K562 (cell line): ENCODE measurements around the gene RNF222. TPM values are rescaled to one million over a fixed set of nuclear protein-coding genes. Genes with fewer than 3 reads are reported as not detected.

Experiments
- ATAC-seq: fragments of 200-7000 bp; cut with Tn5 transposase; 3 replicates; pipeline ENCODE4 v1.9.1; 2020; ENCODE audit warnings: moderate library complexity
- BruUV-seq: library from RNA; stranded (reverse); fragments of 400-500 nt; replicated peaks from 2 replicates; lab custom pipeline; 2021; lab: Mats Ljungman, UMichigan
- CTCF ChIA-PET: fragments of 300-600 bp; formaldehyde crosslinking; extraction: SDS; loops from one replicate; lab custom pipeline; 2021; ENCODE audit warnings: low intra/inter-chr PET ratio; lab: Yijun Ruan, JAX
- POLR2A ChIA-PET: fragments of 300-600, 350-650 bp; sonication (Branson Sonifier 250); formaldehyde crosslinking; extraction: SDS; loops from one replicate; lab custom pipeline; 2021; ENCODE audit warnings: antibody characterized with exemption, inconsistent platforms; lab: Yijun Ruan, JAX
- DNase-seq, 4 experiments: peaks; one replicate each; pipeline versions ENCODE4 v3.0.0 to v3.0.0-alpha.2; 2011 to 2018; ENCODE audit warnings: low spot score in 3 of 4, mixed read lengths in 3 of 4; ENCODE audit errors: extremely low read depth in 1 of 4
- FAIRE-seq: peaks from 2 replicates; lab custom pipeline; 2011; peaks lifted over from hg19 to GRCh38; lab: Jason Lieb, UNC
- H2AFZ ChIP-seq: 2 replicates; pipeline ENCODE4 v1.6.0; 2011; ENCODE audit warnings: low read depth, low read length, control low read depth, inconsistent platforms
- H3K27ac ChIP-seq: fragments of 200-600 bp; 3 replicates; pipeline ENCODE4 v1.8.0; 2011; ENCODE audit warnings: low read depth, mild to moderate bottlenecking, control low read depth, inconsistent platforms, low read length, moderate library complexity, mixed read lengths; ENCODE audit errors: extremely low read depth
- H3K27me3 ChIP-seq, 2 experiments: fragments of 300-600 bp in 1 of 2; 2 replicates in 1 of 2; 3 replicates in 1 of 2; pipeline versions ENCODE4 v1.6.0 to v1.8.0; 2011; ENCODE audit warnings: inconsistent platforms in 2 of 2, low read length in 2 of 2, mild to moderate bottlenecking in 1 of 2, mixed read lengths in 1 of 2, moderate library complexity in 1 of 2; ENCODE audit not compliant: control insufficient read depth in 2 of 2, insufficient read depth in 2 of 2
- H3K36me3 ChIP-seq: fragments of 300-600 bp; 3 replicates; pipeline ENCODE4 v1.8.0; 2011; ENCODE audit warnings: mild to moderate bottlenecking, low read length, inconsistent platforms; ENCODE audit not compliant: control insufficient read depth, insufficient read depth
- H3K4me1 ChIP-seq, 2 experiments: fragments of 200-600 bp in 1 of 2; replicated peaks in 1 of 2; 2 replicates in 1 of 2; 3 replicates in 1 of 2; pipeline versions ENCODE4 v1.5.1 to v1.8.0; 2011; ENCODE audit warnings: inconsistent platforms in 2 of 2, low read length in 2 of 2, mild to moderate bottlenecking in 1 of 2, mixed read lengths in 1 of 2, moderate library complexity in 1 of 2; ENCODE audit not compliant: control insufficient read depth in 2 of 2, insufficient read depth in 2 of 2
- H3K4me2 ChIP-seq: 2 replicates; pipeline ENCODE4 v1.6.1; 2011; ENCODE audit warnings: low read length, control low read depth, inconsistent platforms, mixed read lengths; ENCODE audit not compliant: insufficient read depth
- H3K4me3 ChIP-seq: fragments of 200-600 bp; sonication (generic), shearing (Covaris generic); 2 replicates; pipeline ENCODE4 v1.5.1; 2016; ENCODE audit warnings: control low read depth, inconsistent platforms
- H3K79me2 ChIP-seq: fragments of 200-600 bp; 3 replicates; pipeline ENCODE4 v1.8.0; 2011; ENCODE audit warnings: low read length, inconsistent platforms; ENCODE audit not compliant: control insufficient read depth, insufficient read depth
- H3K9ac ChIP-seq, 2 experiments: 2 replicates each; pipeline versions ENCODE4 v1.6.0 to v1.6.1; 2011; ENCODE audit warnings: low read depth in 2 of 2, low read length in 2 of 2, control low read depth in 1 of 2, inconsistent platforms in 1 of 2, mild to moderate bottlenecking in 1 of 2, mixed read lengths in 1 of 2; ENCODE audit not compliant: insufficient read depth in 1 of 2
- H3K9me1 ChIP-seq: one replicate; pipeline ENCODE4 v1.6.0; 2011; ENCODE audit warnings: inconsistent platforms, mild to moderate bottlenecking, low read length, moderate library complexity; ENCODE audit not compliant: control insufficient read depth, insufficient read depth
- H3K9me3 ChIP-seq: replicated peaks from 2 replicates; pipeline ENCODE4 v1.5.1; 2011; ENCODE audit warnings: low read depth, low read length, inconsistent platforms; ENCODE audit not compliant: control insufficient read depth, insufficient read depth
- H4K20me1 ChIP-seq: replicated peaks from 2 replicates; pipeline ENCODE4 v1.6.1; 2011; ENCODE audit warnings: low read length, inconsistent platforms, mixed read lengths; ENCODE audit not compliant: control insufficient read depth, insufficient read depth
- HNRNPH1 ChIP-seq: fragments of 200-400 bp; formaldehyde crosslinking; optimal IDR thresholded peaks from 2 replicates; pipeline ENCODE3; 2017; ENCODE audit warnings: low read depth, mild to moderate bottlenecking, low read length, moderate library complexity
- KLF1 ChIP-seq: fragments of 450-650 bp; IDR thresholded peaks from 2 replicates; pipeline ENCODE4 v1.6.1; 2016; ENCODE audit warnings: missing genetic modification characterization, missing compliant biosample characterization
- NCOA4 ChIP-seq: fragments of 450-650 bp; IDR thresholded peaks from 2 replicates; pipeline ENCODE4 v1.6.1; 2018; ENCODE audit warnings: mild to moderate bottlenecking; ENCODE audit not compliant: partially characterized antibody
- PHB ChIP-seq: fragments of 250-450 bp; sonication (Bioruptor Pico); IDR thresholded peaks from 2 replicates; pipeline ENCODE4 v1.5.0; 2021
- POU5F1 ChIP-seq: fragments of 150-350 bp; IDR thresholded peaks from 2 replicates; pipeline ENCODE4 v1.6.1; 2014; ENCODE audit warnings: borderline replicate concordance, low read length, low read depth, mild to moderate bottlenecking; ENCODE audit not compliant: partially characterized antibody
- RHOXF2B ChIP-seq: fragments of 250-450 bp; sonication (Bioruptor Pico); conservative IDR thresholded peaks from 2 replicates; pipeline ENCODE4 v1.5.1; 2021
- STAT5B ChIP-seq: fragments of 250-450 bp; sonication (Bioruptor Pico); IDR thresholded peaks from 2 replicates; pipeline ENCODE4 v1.8.0; 2021; ENCODE audit warnings: mild to moderate bottlenecking, inconsistent platforms
- WGBS: fragments of 100-300 bp; shearing (Covaris generic); methylation state at CpG from one replicate; pipeline ENCODE4 v1.1.6; 2016; ENCODE audit warnings: low coverage, mixed read lengths; ENCODE audit not compliant: insufficient coverage; ENCODE audit errors: missing lambda C conversion rate; 5-methylcytosine and 5-hydroxymethylcytosine counted together
- in situ Hi-C: fragments of 300-500 bp; cut with MboI; formaldehyde crosslinking; loops from 4 replicates; pipeline ENCODE4 v1.15.0; 2018; ENCODE audit warnings: inconsistent platforms, mixed read lengths
- intact Hi-C: fragments of 100-400 bp; cut with micrococcal nuclease; formaldehyde crosslinking; loops from 2 replicates; pipeline ENCODE4 v1.14.2; 2022
- polyA plus RNA-seq, 8 experiments: library from polyadenylated mRNA; depleted of rRNA in 4 of 8; stranded (reverse) in 5 of 8; unstranded in 3 of 8; fragments of >200 nt; fragmentation: Nextera tagmentation in 2 of 8; fragmentation: Illumina TruSeq in 1 of 8; extraction: Ambion mirVana in 2 of 8; extraction: Trizol in 1 of 8; gene quantifications; 2 replicates each; pipeline versions ENCODE4 v1.2.1 to v1.2.3, GENCODE V29; 2011 to 2014; ENCODE audit warnings: inconsistent platforms in 1 of 8, missing spikeins in 1 of 8
- total RNA-seq, 7 experiments: library from RNA; depleted of rRNA in 6 of 7; stranded (reverse); fragments of >200 nt in 6 of 7; fragmentation: Illumina TruSeq in 2 of 7; extraction: Trizol in 2 of 7; gene quantifications; 2 replicates each; pipeline versions ENCODE4 v1.2.1 to v1.2.3, GENCODE V29; 2011 to 2021; ENCODE audit warnings: low replicate concordance in 1 of 7

The RNF222 gene
- total and polyA plus RNA-seq, 9 of the 15 experiments (the other 6 are each of a cell fraction or from before 2014, with no cell fraction given) = not detected

GRCh38 chr17:8413328-8413727, 15.7 kb upstream of the RNF222 start:
- no peak for DNase-seq
- Histone ChIP-seq H3K27me3 (no peaks in the 10 kb centered on the region), H3K9me1 (no peaks in the 10 kb centered on the region), H3K79me2 (no peaks in the 10 kb centered on the region), H3K9ac (no peak overlapping the region), H3K36me3 (no peaks in the 10 kb centered on the region), H3K4me2 (no peak overlapping the region), H3K4me3 (no peak overlapping the region), H3K27ac (no peak overlapping the region), H3K9me3 (no peaks in the 10 kb centered on the region), H4K20me1 (no peaks in the 10 kb centered on the region), H3K4me1 (peaks cover 6 to 19% of the 10 kb centered on the region in 2 experiments; a peak in 4 of 5 replicates), H2AFZ (no peak overlapping the region)
- WGBS = 60% methylated on average over 4 of the region's 4 CpGs
- POLR2A ChIA-PET = interaction anchor here (1.3 kb wide), 1 partner anchor 36 kb away, joined by 3 read pairs; no protein-coding TSS in a partner anchor
- CTCF ChIA-PET = no interaction called here
- TF ChIP-seq KLF1 (tag) (no peak), POU5F1 (no peak), NCOA4 (no peak), RHOXF2B (CRISPR knock-in tag) (no peak), HNRNPH1 (no peak), STAT5B (CRISPR knock-in tag) (no peak), PHB (CRISPR knock-in tag) (no peak)
- no peak for ATAC-seq
- intact Hi-C loops = loop anchor here (10.0 kb wide), 1 partner anchor 331 kb away; the partner anchor contains the start of gene CCDC42
- BruUV-seq = no TSS peak
- FAIRE-seq = no peak
- in situ Hi-C loops = no loop called here
